ENCODE measurements around the gene SIVA1. TPM values are rescaled to one million over a fixed set of nuclear protein-coding genes. Genes with fewer than 3 reads are reported as not detected.

SIVA1 gene
- polyA plus RNA-seq, 1 of the 3 experiments (the other 2 are of a cell fraction) = 137 TPM

GRCh38 chr14:104779776-104780512, 27.0 kb downstream of the SIVA1 start:
- H3K79me2 ChIP-seq (ENCODE audit: insufficient read depth) = peaks cover 12% of the 10 kb centered on the region
- H3K9me3 ChIP-seq = no peaks in the 10 kb centered on the region
- no peak overlapping the region for H2AFZ ChIP-seq (ENCODE audit: low read depth)
- 90% methylated on average over 20 of the region's 32 CpGs for WGBS (ENCODE audit: low lambda C conversion rate)
- H3K9me2 ChIP-seq = no peaks in the 10 kb centered on the region
- no peak overlapping the region for H3K4me2 ChIP-seq
- no peak for DNase-seq
- peaks cover 4 to 47% of the 10 kb centered on the region in 2 experiments for H3K36me3 ChIP-seq (replicated peaks in 1 of 2; ENCODE audit: control insufficient read depth in 1 of 2, insufficient read depth in 2 of 2, low read length in 1 of 2)
- H3K9ac ChIP-seq = no peak overlapping the region
- no peak overlapping the region for H3K27ac ChIP-seq (ENCODE audit: low read depth in 2 of 2, low read length in 1 of 2)
- no peak overlapping the region for H3K4me3 ChIP-seq (ENCODE audit: low read depth in 2 of 2, low read length in 1 of 2)
- ChIA-PET CTCF (interaction anchor here (0.9 to 2.2 kb wide), 4 partner anchors 9 to 46 kb away, joined by 4 to 19 read pairs (median 6); no protein-coding TSS in a partner anchor), POLR2A (no interaction called here)
- no peaks in the 10 kb centered on the region for H3K27me3 ChIP-seq (ENCODE audit: insufficient read depth)
- H4K20me1 ChIP-seq (ENCODE audit: insufficient read depth) = peaks cover 52% of the 10 kb centered on the region
- TF ChIP-seq, protein P1, sequence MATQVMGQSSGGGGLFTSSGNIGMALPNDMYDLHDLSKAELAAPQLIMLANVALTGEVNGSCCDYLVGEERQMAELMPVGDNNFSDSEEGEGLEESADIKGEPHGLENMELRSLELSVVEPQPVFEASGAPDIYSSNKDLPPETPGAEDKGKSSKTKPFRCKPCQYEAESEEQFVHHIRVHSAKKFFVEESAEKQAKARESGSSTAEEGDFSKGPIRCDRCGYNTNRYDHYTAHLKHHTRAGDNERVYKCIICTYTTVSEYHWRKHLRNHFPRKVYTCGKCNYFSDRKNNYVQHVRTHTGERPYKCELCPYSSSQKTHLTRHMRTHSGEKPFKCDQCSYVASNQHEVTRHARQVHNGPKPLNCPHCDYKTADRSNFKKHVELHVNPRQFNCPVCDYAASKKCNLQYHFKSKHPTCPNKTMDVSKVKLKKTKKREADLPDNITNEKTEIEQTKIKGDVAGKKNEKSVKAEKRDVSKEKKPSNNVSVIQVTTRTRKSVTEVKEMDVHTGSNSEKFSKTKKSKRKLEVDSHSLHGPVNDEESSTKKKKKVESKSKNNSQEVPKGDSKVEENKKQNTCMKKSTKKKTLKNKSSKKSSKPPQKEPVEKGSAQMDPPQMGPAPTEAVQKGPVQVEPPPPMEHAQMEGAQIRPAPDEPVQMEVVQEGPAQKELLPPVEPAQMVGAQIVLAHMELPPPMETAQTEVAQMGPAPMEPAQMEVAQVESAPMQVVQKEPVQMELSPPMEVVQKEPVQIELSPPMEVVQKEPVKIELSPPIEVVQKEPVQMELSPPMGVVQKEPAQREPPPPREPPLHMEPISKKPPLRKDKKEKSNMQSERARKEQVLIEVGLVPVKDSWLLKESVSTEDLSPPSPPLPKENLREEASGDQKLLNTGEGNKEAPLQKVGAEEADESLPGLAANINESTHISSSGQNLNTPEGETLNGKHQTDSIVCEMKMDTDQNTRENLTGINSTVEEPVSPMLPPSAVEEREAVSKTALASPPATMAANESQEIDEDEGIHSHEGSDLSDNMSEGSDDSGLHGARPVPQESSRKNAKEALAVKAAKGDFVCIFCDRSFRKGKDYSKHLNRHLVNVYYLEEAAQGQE (IDR thresholded peaks at IDR 0.05; ENCODE audit: low read depth, low read length) = no peak
- TF ChIP-seq USF1 (IDR thresholded peaks at IDR 0.05; ENCODE audit: borderline replicate concordance, low read depth) = no peak
- no peak for TF ChIP-seq POLR2AphosphoS5 (IDR thresholded peaks at IDR 0.05; ENCODE audit: low read depth, low read length)
- TF ChIP-seq NRF1 (IDR thresholded peaks at IDR 0.05; ENCODE audit: low read depth, low read length) = no peak
- TF ChIP-seq MXI1 (IDR thresholded peaks at IDR 0.05; ENCODE audit: low read depth, low read length) = no peak
- no peak for TF ChIP-seq CHD2 (IDR thresholded peaks at IDR 0.05; ENCODE audit: low read length, partially characterized antibody)
- TF ChIP-seq ELF1 (IDR thresholded peaks at IDR 0.05) = no peak
- TF ChIP-seq RAD21 (IDR thresholded peaks at IDR 0.05; ENCODE audit: low read length) = no peak
- TF ChIP-seq TAF1 (IDR thresholded peaks at IDR 0.05; ENCODE audit: borderline replicate concordance, low read depth, low read length) = no peak
- no peak for TF ChIP-seq GATA2 (CRISPR knock-in tag; IDR thresholded peaks at IDR 0.05)
- no peak for TF ChIP-seq PBX3 (IDR thresholded peaks at IDR 0.05)
- TF ChIP-seq TCF12 (IDR thresholded peaks at IDR 0.05) = no peak
- no peak for TF ChIP-seq YY1 (IDR thresholded peaks at IDR 0.05; ENCODE audit: low read depth)
- no peak for TF ChIP-seq SMC3 (IDR thresholded peaks at IDR 0.05; ENCODE audit: low read depth, low read length)
- TF ChIP-seq MEF2A (IDR thresholded peaks at IDR 0.05; ENCODE audit: borderline replicate concordance, low read depth) = no peak
- no peak for TF ChIP-seq SIN3A (IDR thresholded peaks at IDR 0.05; ENCODE audit: borderline replicate concordance, low read depth, low read length)
- no peak for TF ChIP-seq EZH2phosphoT487 (IDR thresholded peaks at IDR 0.05; ENCODE audit: borderline replicate concordance, low read depth)
- no peak for TF ChIP-seq RFX5 (IDR thresholded peaks at IDR 0.05; ENCODE audit: low read length)
- TF ChIP-seq FOXM1 (IDR thresholded peaks at IDR 0.05; ENCODE audit: low read depth) = no peak
- H3F3A ChIP-seq (replicated peaks; ENCODE audit: insufficient read depth) = no peaks in the 10 kb centered on the region
- H3K4me1 ChIP-seq (ENCODE audit: control insufficient read depth in 1 of 2, insufficient read depth in 2 of 2, low read depth in 1 of 2, low read length in 1 of 2) = no peaks in the 10 kb centered on the region
